DOHH2 (cell line): ENCODE results near the gene TRPM5.

Experiments
- H3F3A ChIP-seq: fragments of 200-600 bp; sonication (generic), shearing (Covaris generic); 2 replicates; pipeline ENCODE4 v1.6.0; 2016; ENCODE audit warnings: antibody characterized with exemption, mild to moderate bottlenecking; ENCODE audit not compliant: control insufficient read depth, insufficient read depth
- H3K27ac ChIP-seq: fragments of 200-600 bp; sonication (generic); 2 replicates; pipeline ENCODE4 v1.5.1; 2014; ENCODE audit warnings: low read depth, mild to moderate bottlenecking, low read length, moderate library complexity
- H3K27me3 ChIP-seq: fragments of 200-600 bp; sonication (generic); 2 replicates; pipeline ENCODE4 v1.6.1; 2014; ENCODE audit warnings: mild to moderate bottlenecking, low read length, mixed read lengths; ENCODE audit not compliant: control insufficient read depth
- H3K36me3 ChIP-seq: fragments of 200-600 bp; sonication (generic); 2 replicates; pipeline ENCODE4 v1.6.1; 2014; ENCODE audit warnings: mild to moderate bottlenecking, low read length, moderate library complexity, mixed read lengths; ENCODE audit not compliant: control insufficient read depth
- H3K4me1 ChIP-seq: fragments of 200-600 bp; sonication (generic); 2 replicates; pipeline ENCODE4 v1.6.1; 2014; ENCODE audit warnings: mild to moderate bottlenecking, low read length, mixed read lengths; ENCODE audit not compliant: control insufficient read depth
- H3K4me2 ChIP-seq: fragments of 200-600 bp; sonication (generic); 2 replicates; pipeline ENCODE4 v1.6.0; 2014; ENCODE audit warnings: mild to moderate bottlenecking, low read length, moderate library complexity
- H3K4me3 ChIP-seq: fragments of 200-600 bp; sonication (generic); 2 replicates; pipeline ENCODE4 v1.5.1; 2014; ENCODE audit warnings: mild to moderate bottlenecking, low read length, mixed read lengths
- H3K79me2 ChIP-seq: fragments of 200-600 bp; sonication (generic); 2 replicates; pipeline ENCODE4 v1.6.1; 2014; ENCODE audit warnings: mild to moderate bottlenecking, low read length, mixed read lengths; ENCODE audit not compliant: control insufficient read depth
- H3K9me2 ChIP-seq: fragments of 200-600 bp; sonication (generic); replicated peaks from 2 replicates; pipeline ENCODE4 v1.6.1; 2014; ENCODE audit warnings: mild to moderate bottlenecking, low read length, mixed read lengths; ENCODE audit not compliant: control insufficient read depth
- H3K9me3 ChIP-seq: fragments of 200-600 bp; sonication (generic); 2 replicates; pipeline ENCODE4 v1.6.1; 2014; ENCODE audit warnings: antibody characterized with exemption, low read length, mixed read lengths; ENCODE audit not compliant: control insufficient read depth, insufficient read depth
- H4K20me1 ChIP-seq: fragments of 200-600 bp; sonication (generic); 2 replicates; pipeline ENCODE4 v1.6.0; 2014; ENCODE audit warnings: low read depth, mild to moderate bottlenecking, antibody characterized with exemption, low read length, moderate library complexity; ENCODE audit not compliant: control insufficient read depth, insufficient read depth
- CTCF ChIP-seq: fragments of 200-600 bp; sonication (generic); IDR thresholded peaks from one replicate; pipeline ENCODE4 v1.5.1; 2014; ENCODE audit warnings: antibody characterized with exemption, mild to moderate bottlenecking, low read depth, low read length; ENCODE audit not compliant: poor library complexity, severe bottlenecking
- EZH2phosphoT487 ChIP-seq: fragments of 200-600 bp; sonication (generic); IDR thresholded peaks from 2 replicates; pipeline ENCODE4 v1.6.1; 2017; ENCODE audit warnings: borderline replicate concordance, mild to moderate bottlenecking, antibody characterized with exemption, low read length, moderate library complexity, mixed read lengths

The TRPM5 gene

GRCh38 chr11:2445746-2446551 lies 1.6 kb upstream of the TRPM5 start:
- no peak for TF ChIP-seq CTCF
- no peak for TF ChIP-seq EZH2phosphoT487
- Histone ChIP-seq H3K79me2 (no peaks in the 10 kb centered on the region), H3K27ac (no peak overlapping the region), H3K36me3 (no peaks in the 10 kb centered on the region), H3K9me2 (no peaks in the 10 kb centered on the region), H3K9me3 (no peaks in the 10 kb centered on the region), H3K4me1 (peaks cover 17% of the 10 kb centered on the region), H3K4me2 (no peak overlapping the region), H3F3A (peaks cover 2% of the 10 kb centered on the region; the same call in 1 of the 2 replicates), H3K27me3 (no peaks in the 10 kb centered on the region), H3K4me3 (no peak overlapping the region), H4K20me1 (no peaks in the 10 kb centered on the region; the same call in 1 of the 2 replicates)

GRCh38 chr11:2444821-2445745 lies 769 bp upstream of the TRPM5 start, which contains the start of gene KCNQ1:
TSS of gene KCNQ1 (plus strand) at chr11:2445008. CDS start at chr11:2445099, 91 bp downstream.
- Histone ChIP-seq H3K36me3 (no peaks in the 10 kb centered on the region), H4K20me1 (no peaks in the 10 kb centered on the region; the same call in 1 of the 2 replicates), H3K9me3 (no peaks in the 10 kb centered on the region), H3K27ac (no peak within 1 kb of the TSS), H3K4me1 (peaks cover 17% of the 10 kb centered on the region), H3K4me3 (no peak within 1 kb of the TSS), H3K27me3 (no peaks in the 10 kb centered on the region), H3K4me2 (no peak within 1 kb of the TSS), H3F3A (peaks cover 2% of the 10 kb centered on the region; the same call in 1 of the 2 replicates), H3K9me2 (no peaks in the 10 kb centered on the region), H3K79me2 (no peaks in the 10 kb centered on the region)
- no peak for TF ChIP-seq CTCF
- TF ChIP-seq EZH2phosphoT487 = no peak

- TF ChIP-seq CTCF = no peak
- TF ChIP-seq EZH2phosphoT487 = no peak
- no peak overlapping the region for H3K4me2 ChIP-seq
- peaks cover 2% of the 10 kb centered on the region; the same call in 1 of the 2 replicates for H3F3A ChIP-seq
- H3K79me2 ChIP-seq = no peaks in the 10 kb centered on the region
- H3K9me3 ChIP-seq = no peaks in the 10 kb centered on the region
- peaks cover 17% of the 10 kb centered on the region for H3K4me1 ChIP-seq
- no peaks in the 10 kb centered on the region for H3K36me3 ChIP-seq
- H3K27me3 ChIP-seq = no peaks in the 10 kb centered on the region
- H3K4me3 ChIP-seq = no peak overlapping the region
- H3K9me2 ChIP-seq = no peaks in the 10 kb centered on the region
- H3K27ac ChIP-seq = no peak overlapping the region
- no peaks in the 10 kb centered on the region; the same call in 1 of the 2 replicates for H4K20me1 ChIP-seq
These were observed 908 bp downstream of the TRPM5 start for GRCh38 chr11:2443406-2443805.
